C1 segment of cervical spinal cord (tissue), 14 donors: ENCODE results near the gene KDM4B.
"Not testable (repeated sequence)": the region's sequence is repeated elsewhere in the genome, so short reads cannot be mapped to it uniquely, and the experiment has no call there.

Source experiments
- DNase-seq, 14 donors: peaks; one replicate each; lab custom pipeline; 2025; lab: John Stamatoyannopoulos, UW

Gene KDM4B

GRCh38 chr19:4968462-4969291 lies at the start of gene KDM4B:
TSS of gene KDM4B (plus strand) at chr19:4969113. CDS start at chr19:5032891, 63,778 bp downstream.
- DNase-seq = peak; percentile 93 to 100 (median 98)

GRCh38 chr19:4922530-4923275 lies 46.2 kb upstream of the KDM4B start:
- peak in 6 of 14 donors; percentile 19 to 31 (median 23) for DNase-seq

- no peak for DNase-seq
Measured at GRCh38 chr19:4923276-4923747, 45.6 kb upstream of the KDM4B start.

GRCh38 chr19:4929186-4929585 lies 39.7 kb upstream of the KDM4B start:
- no peak for DNase-seq

- no peak for DNase-seq
Measured at GRCh38 chr19:4930664-4931063, 38.2 kb upstream of the KDM4B start.

GRCh38 chr19:4932711-4933110 lies 36.2 kb upstream of the KDM4B start:
- no peak for DNase-seq

DNA sequence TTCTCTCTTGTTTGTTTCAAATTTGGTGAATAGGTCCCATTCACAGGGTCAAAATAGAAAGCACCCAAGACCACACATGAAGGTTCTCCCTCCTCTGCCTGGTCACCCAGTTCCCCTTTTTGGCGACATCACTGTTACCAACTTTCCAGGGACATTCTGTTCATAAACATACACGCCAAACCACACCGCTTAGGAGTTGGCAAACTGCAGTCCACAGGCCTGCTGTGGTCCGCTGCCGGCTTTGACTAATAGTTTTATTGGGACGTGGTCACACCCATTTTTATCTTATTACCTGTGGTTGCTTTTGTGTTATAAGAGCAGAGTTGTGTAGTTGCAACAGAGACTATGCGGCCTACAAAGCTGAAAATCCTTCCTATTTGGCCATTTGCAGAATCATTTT lies 35.4 kb upstream of the KDM4B start:
- peak in 2 of 14 donors; percentile 2 to 17 for DNase-seq

DNA sequence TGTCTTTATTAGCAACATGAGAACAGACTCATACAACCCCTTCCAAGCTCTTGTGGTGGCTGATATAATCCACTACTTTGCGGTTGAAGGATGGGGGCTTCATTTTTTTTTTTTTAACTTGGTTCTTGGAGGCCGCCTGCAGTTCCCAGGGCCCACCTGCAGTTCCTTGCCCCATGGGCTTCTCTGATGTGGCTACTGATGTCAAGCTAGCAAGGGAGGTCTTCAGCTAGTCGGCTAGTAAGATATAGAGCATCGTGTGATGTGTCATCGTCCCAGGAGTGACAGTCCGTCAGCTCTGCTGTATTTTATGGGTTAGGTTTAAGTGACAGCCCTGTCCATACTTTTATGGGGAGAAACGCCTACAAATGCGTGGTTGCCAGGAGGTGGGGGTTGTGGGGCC lies 33.5 kb upstream of the KDM4B start:
- DNase-seq = no peak

- no peak for DNase-seq
Measured at GRCh38 chr19:4937060-4937459, 31.9 kb upstream of the KDM4B start.

- not testable (repeated sequence) for DNase-seq
Measured at GRCh38 chr19:4938461-4938860, 30.5 kb upstream of the KDM4B start.

DNA sequence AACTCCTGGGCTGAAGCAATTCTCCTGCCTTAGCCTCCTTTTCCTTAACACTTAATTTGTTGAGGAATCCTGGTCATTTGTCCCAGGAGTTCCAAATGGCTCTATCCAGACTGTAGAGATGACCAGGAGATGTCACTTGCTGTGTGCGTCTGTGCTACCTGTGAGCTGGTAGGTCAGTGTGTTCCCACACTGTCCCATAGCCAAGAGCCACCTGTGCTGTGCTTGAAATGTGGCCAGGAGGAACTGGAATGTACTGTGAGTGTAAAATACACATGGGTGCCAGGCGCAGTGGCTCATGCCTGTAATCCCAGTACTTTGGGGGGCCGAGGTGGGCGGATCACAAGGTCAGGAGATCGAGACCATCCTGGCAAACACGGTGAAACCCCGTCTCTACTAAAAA lies 29.4 kb upstream of the KDM4B start:
- DNase-seq = peak in 1 of 14 donors; percentile 40

GRCh38 chr19:4941638-4942169 lies 27.2 kb upstream of the KDM4B start:
- DNase-seq = not testable (repeated sequence)

DNA sequence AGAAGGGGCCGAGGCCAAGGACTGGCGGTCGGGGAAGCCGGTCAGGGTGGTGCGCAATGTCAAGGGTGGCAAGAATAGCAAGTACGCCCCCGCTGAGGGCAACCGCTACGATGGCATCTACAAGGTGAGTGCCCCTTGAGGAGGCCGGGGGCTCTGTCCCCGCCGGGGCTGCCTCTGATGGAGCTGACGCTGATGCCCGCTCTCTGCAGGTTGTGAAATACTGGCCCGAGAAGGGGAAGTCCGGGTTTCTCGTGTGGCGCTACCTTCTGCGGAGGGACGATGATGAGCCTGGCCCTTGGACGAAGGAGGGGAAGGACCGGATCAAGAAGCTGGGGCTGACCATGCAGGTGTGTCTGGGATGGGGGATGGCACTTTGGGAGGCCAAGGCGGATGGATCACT lies 18.3 kb upstream of the KDM4B start:
- DNase-seq = not testable (repeated sequence)

GRCh38 chr19:4951656-4952055 lies 17.3 kb upstream of the KDM4B start:
- no peak for DNase-seq

DNA sequence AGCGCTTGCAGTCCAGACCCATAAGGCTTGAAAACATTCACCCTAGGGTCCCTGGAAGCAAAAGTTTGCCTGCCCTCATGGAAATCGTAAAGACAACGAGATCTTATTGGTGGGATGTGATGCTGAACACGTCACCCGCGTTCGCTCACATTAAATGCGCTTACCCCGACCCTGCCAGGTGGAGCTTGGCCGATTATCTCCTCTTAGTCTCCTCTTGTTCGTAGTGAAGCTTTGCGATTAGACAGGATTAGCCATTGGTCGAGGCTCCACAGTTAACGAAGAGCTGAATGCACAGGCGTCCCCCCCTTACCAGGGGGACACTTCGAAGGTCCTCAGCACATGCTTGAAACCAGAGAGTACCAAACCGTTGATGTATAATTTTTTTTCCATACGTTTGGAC lies 16.0 kb upstream of the KDM4B start:
- DNase-seq = no peak

DNA sequence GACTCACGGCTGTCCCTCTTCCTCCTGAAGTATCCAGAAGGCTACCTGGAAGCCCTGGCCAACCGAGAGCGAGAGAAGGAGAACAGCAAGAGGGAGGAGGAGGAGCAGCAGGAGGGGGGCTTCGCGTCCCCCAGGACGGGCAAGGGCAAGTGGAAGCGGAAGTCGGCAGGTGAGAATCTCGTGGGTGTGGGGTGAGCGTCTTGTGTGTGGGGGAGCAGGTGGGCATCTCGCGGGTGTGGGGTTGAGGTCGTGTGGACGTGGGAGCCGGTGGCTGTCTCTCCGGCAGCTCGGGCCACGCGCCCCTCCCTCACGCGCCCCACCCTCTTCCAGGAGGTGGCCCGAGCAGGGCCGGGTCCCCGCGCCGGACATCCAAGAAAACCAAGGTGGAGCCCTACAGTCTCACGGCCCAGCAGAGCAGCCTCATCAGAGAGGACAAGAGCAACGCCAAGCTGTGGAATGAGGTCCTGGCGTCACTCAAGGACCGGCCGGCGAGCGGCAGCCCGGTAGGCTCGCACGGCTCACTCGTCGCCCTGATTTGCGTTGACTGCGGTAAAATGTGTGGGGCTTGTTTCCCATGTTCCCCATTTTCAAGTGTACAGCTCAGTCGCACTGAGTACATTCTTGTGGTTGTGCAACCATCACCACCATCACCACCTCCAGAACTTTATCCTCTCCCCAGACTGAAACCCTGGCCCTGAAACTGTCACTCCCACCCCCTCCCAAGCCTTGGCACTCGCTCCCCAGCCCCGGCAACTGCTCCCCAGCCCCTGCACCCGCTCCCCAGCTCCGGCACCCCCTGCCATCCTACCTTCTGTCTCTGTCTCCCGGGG lies 14.4 kb upstream of the KDM4B start:
- not testable (repeated sequence) for DNase-seq

GRCh38 chr19:4955274-4955673 lies 13.6 kb upstream of the KDM4B start:
- DNase-seq = no peak

GRCh38 chr19:4957981-4958380 lies 10.9 kb upstream of the KDM4B start:
- DNase-seq = no peak

GRCh38 chr19:4962085-4962619 lies 6.8 kb upstream of the KDM4B start:
- DNase-seq = no peak

DNA sequence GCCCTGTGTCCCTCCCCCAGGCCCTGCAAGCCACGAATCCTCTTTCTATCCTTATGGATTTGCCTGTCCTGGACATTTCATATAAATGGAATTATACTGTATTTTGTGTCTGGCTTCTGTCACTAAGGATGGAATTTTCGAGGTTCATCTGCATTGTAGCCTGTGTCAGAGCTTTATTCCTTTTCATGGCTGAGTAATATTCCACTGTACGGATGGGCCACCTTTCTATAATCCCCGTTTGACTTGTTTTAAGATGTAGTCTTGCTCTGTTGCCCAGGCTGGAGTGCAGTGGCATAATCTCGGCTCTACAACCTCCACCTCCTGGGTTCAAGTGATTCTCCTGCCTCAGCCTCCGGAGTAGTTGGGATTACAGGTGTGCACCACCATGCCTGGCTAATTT lies 3.9 kb upstream of the KDM4B start:
- DNase-seq = no peak

DNA sequence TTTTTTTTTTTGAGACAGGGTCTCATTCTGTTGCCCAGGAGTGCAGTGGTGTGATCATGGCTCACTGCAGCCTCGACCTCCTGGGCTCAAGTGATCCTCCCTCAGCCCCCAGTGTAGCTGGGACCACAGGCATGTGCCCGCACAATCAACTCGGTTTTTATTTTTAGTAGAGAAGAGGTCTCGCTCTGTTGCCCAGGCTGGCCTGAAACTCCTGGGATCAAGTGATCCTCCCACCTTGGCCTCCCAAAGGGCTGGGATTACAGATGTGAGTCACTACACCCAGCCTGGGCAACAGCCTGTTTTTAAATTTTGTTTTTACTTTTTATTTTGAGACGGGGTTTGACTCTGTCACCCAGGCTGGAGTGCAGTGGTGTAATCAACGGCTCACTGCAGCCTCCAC lies 2.3 kb upstream of the KDM4B start:
- DNase-seq = no peak
